ENCODE data around the gene MED1. TPM values are rescaled to one million over a fixed set of nuclear protein-coding genes. Genes with fewer than 3 reads are reported as not detected.

The MED1 gene
- total and polyA plus RNA-seq, 9 of the 15 experiments (the other 6 are each of a cell fraction or from before 2014, with no cell fraction given), result 14.0 to 59.8 (median 46.7) TPM

DNA sequence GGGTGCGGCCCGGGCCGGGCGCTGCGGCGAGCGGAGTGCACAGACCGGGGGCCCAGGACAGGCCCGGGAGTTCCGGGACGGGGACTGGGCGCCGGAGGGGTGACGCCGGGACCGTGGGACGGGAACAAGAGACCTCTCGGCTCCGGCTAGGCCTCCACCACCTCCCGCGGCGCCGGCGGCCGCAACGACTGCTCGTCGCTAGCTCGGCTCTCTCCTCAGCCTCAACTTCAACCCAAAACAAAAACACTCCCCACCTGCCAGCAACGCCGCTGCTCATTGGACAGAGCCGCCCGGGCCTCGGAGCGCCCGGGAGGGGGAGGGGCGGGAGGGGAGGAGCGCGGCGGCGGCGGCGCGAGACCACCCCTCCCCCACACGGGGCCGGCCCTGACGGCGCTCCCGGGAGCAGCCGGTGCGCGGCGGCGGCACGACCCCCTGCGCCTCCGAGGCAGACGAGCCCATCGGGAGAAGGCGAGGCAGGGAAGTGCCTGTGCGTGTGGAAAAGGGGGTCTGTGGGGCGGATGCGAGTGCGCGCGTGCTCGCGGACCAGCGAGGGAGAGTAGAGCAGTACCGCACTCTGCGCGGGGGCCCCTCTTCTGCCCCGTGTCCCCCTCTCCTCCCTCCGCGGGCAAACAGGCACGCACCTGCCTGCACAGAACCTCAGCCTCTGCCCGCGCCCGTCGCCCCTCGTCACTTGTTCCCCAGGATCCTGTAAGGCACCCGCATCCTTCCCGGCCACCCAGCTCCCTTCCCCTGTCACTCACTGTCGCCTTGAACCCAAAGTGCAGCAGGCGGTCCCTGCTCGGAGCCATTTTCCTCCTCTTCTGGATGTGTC is 49.4 kb downstream of the MED1 start, which contains the start of gene FBXL20 (continued):
- TF ChIP-seq ZFP36 (IDR thresholded peaks at IDR 0.05; ENCODE audit: low read depth, low read length, partially characterized antibody) (no peak), ZNF224 (CRISPR knock-in tag; IDR thresholded peaks at IDR 0.05) (no peak), CHCHD3 (CRISPR knock-in tag; IDR thresholded peaks at IDR 0.05) (0 out of 2 replicates have a peak, but pooled peaks have one; percentile 24), HNRNPH1 (optimal IDR thresholded peaks at IDR 0.05; ENCODE audit: low read depth, low read length) (no peak), PHF8 (IDR thresholded peaks at IDR 0.05; ENCODE audit: borderline replicate concordance, low read length) (peak; percentile 84; the same call in 1 of the 2 replicates), ADNP (tag; IDR thresholded peaks at IDR 0.05) (no peak), LEF1 (IDR thresholded peaks at IDR 0.05) (no peak), ARID2 (IDR thresholded peaks at IDR 0.05) (no peak), DMBX1 (CRISPR knock-in tag; IDR thresholded peaks at IDR 0.05; ENCODE audit: borderline replicate concordance) (no peak), TAF15 (IDR thresholded peaks at IDR 0.05; ENCODE audit: low read depth, low read length) (no peak), TRIM24 (IDR thresholded peaks at IDR 0.05) (0 out of 4 replicates have a peak, but pooled peaks of 1 of the 2 experiments have one; percentile 27), RBFOX2 (IDR thresholded peaks at IDR 0.05; ENCODE audit: low read depth, low read length) (peak; percentile 93), CHD2 (IDR thresholded peaks at IDR 0.05; ENCODE audit: low read depth, low read length) (peak; percentile 74; the same call in 1 of the 2 replicates), MCM5 (IDR thresholded peaks at IDR 0.05; ENCODE audit: low read depth) (no peak), ZNF75A (CRISPR knock-in tag; IDR thresholded peaks at IDR 0.05) (no peak), ZNF184 (CRISPR knock-in tag; IDR thresholded peaks at IDR 0.05) (no peak), THRAP3 (IDR thresholded peaks at IDR 0.05; ENCODE audit: borderline replicate concordance) (no peak)
- TF ChIP-seq, protein P1, sequence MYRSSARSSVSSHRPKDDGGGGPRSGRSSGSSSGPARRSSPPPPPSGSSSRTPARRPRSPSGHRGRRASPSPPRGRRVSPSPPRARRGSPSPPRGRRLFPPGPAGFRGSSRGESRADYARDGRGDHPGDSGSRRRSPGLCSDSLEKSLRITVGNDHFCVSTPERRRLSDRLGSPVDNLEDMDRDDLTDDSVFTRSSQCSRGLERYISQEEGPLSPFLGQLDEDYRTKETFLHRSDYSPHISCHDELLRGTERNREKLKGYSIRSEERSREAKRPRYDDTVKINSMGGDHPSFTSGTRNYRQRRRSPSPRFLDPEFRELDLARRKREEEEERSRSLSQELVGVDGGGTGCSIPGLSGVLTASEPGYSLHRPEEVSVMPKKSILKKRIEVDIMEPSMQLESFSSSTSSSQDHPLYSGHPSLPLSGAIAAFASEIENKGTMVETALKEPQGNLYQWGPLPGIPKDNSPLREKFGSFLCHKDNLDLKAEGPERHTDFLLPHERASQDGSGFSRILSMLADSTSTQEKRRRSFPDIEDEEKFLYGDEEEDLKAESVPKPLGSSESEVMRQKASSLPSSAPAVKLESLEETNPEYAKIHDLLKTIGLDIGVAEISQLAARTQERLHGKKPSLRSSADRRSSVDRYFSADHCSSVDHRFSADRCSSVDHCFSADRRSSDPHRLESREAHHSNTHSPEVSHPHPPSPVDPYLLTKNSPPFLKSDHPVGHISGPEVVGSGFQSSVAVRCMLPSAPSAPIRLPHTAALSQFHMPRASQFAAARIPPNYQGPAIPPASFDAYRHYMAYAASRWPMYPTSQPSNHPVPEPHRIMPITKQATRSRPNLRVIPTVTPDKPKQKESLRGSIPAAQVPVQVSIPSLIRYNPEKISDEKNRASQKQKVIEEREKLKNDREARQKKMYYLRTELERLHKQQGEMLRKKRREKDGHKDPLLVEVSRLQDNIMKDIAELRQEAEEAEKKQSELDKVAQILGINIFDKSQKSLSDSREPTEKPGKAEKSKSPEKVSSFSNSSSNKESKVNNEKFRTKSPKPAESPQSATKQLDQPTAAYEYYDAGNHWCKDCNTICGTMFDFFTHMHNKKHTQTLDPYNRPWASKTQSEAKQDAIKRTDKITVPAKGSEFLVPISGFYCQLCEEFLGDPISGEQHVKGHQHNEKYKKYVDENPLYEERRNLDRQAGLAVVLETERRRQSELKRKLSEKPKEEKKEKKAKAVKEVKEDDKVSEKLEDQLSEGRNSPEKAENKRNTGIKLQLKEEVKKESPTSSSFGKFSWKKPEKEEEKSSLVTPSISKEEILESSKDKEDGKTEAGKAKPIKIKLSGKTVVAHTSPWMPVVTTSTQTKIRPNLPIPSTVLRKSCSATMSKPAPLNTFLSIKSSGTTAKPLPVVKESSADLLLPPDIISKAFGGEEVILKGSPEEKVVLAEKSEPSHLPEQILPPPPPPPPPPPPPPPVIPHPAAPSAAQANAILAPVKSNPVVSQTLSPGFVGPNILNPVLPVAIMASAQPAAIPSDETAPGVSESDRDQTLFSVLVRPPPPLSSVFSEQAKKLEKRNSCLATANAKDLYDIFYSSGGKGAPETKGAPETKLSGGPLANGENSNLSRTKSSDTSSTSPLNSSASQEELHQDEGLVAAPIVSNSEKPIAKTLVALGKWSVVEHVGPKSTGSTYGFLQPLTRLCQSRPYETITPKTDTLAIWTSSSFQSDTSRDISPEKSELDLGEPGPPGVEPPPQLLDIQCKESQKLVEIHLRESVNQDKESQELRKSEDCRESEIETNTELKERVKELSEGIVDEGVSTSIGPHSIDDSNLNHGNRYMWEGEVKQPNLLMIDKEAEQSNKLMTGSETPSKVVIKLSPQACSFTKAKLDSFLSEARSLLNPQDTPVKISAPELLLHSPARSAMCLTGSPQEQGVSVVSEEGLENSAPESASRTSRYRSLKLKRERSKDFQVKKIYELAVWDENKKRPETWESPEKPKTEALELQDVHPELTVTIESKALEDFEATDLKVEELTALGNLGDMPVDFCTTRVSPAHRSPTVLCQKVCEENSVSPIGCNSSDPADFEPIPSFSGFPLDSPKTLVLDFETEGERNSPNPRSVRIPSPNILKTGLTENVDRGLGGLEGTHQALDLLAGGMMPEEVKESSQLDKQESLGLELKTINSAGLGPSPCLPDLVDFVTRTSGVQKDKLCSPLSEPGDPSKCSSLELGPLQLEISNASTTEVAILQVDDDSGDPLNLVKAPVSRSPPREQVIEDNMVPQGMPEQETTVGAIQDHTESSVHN (IDR thresholded peaks at IDR 0.05; ENCODE audit: borderline replicate concordance in 1 of 2, low read depth in 1 of 2), result no peak
- TF ChIP-seq, protein P2, sequence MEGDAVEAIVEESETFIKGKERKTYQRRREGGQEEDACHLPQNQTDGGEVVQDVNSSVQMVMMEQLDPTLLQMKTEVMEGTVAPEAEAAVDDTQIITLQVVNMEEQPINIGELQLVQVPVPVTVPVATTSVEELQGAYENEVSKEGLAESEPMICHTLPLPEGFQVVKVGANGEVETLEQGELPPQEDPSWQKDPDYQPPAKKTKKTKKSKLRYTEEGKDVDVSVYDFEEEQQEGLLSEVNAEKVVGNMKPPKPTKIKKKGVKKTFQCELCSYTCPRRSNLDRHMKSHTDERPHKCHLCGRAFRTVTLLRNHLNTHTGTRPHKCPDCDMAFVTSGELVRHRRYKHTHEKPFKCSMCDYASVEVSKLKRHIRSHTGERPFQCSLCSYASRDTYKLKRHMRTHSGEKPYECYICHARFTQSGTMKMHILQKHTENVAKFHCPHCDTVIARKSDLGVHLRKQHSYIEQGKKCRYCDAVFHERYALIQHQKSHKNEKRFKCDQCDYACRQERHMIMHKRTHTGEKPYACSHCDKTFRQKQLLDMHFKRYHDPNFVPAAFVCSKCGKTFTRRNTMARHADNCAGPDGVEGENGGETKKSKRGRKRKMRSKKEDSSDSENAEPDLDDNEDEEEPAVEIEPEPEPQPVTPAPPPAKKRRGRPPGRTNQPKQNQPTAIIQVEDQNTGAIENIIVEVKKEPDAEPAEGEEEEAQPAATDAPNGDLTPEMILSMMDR (IDR thresholded peaks at IDR 0.05 in 2 of 3, conservative IDR thresholded peaks at IDR 0.05 in 1 of 3; ENCODE audit: insufficient read depth in 2 of 3, low read depth in 1 of 3, low read length in 3 of 3), result no peak

Data from K562 (cell line).